CD4-positive, alpha-beta T cell treated with Interleukin-6 for 4 hours (primary cell): Measurements from ENCODE around the gene BAZ2B.

ENCODE experiments used
- DNase-seq: peaks from one replicate; pipeline ENCODE4 v3.0.0-alpha.2; 2020; ENCODE audit warnings: mixed read lengths

BAZ2B gene

GRCh38 chr2:159615367-159616285 lies 722 bp downstream of the BAZ2B start:
- peak; percentile 43 for DNase-seq

GRCh38 chr2:159614534-159615366 lies 1.6 kb downstream of the BAZ2B start:
- no peak for DNase-seq

- no peak for DNase-seq
These were observed 2.6 kb downstream of the BAZ2B start for GRCh38 chr2:159613651-159614285.

- no peak for DNase-seq
These were observed 3.3 kb downstream of the BAZ2B start for GRCh38 chr2:159613091-159613490.

- no peak for DNase-seq
These were observed 4.0 kb downstream of the BAZ2B start for GRCh38 chr2:159612255-159612901.

GRCh38 chr2:159609811-159610549 lies 6.4 kb downstream of the BAZ2B start:
- DNase-seq: no peak

- DNase-seq: no peak
These were observed 7.5 kb downstream of the BAZ2B start for GRCh38 chr2:159608723-159609308.

- no peak for DNase-seq
These were observed 8.2 kb downstream of the BAZ2B start for GRCh38 chr2:159608108-159608507.

GRCh38 chr2:159606287-159606686 lies 10.1 kb downstream of the BAZ2B start:
- DNase-seq: no peak

- DNase-seq: no peak
These were observed 10.7 kb downstream of the BAZ2B start for GRCh38 chr2:159605441-159606178.

GRCh38 chr2:159604159-159604558 lies 12.2 kb downstream of the BAZ2B start:
- DNase-seq: no peak

GRCh38 chr2:159600752-159601151 lies 15.6 kb downstream of the BAZ2B start:
- DNase-seq: no peak

- DNase-seq: no peak
These were observed 20.8 kb downstream of the BAZ2B start for GRCh38 chr2:159595410-159596046.

GRCh38 chr2:159592441-159592840 lies 23.9 kb downstream of the BAZ2B start:
- DNase-seq: no peak

- DNase-seq: no peak
These were observed 25.1 kb downstream of the BAZ2B start for GRCh38 chr2:159591221-159591620.

- no peak for DNase-seq
These were observed 27.1 kb downstream of the BAZ2B start for GRCh38 chr2:159589286-159589685.

- DNase-seq: no peak
These were observed 30.3 kb downstream of the BAZ2B start for GRCh38 chr2:159586034-159586433.

GRCh38 chr2:159585622-159586021 lies 30.7 kb downstream of the BAZ2B start:
- no peak for DNase-seq

- no peak for DNase-seq
These were observed 31.6 kb downstream of the BAZ2B start for GRCh38 chr2:159584796-159585195.

- DNase-seq: no peak
These were observed 42.3 kb downstream of the BAZ2B start for GRCh38 chr2:159573846-159574606.
